Activated gamma-delta T cell treated with anti-CD3 and anti-CD28 coated beads, Interleukin-2, amount 50 U/mL, for 16 hours (primary cell): Measurements from ENCODE around the gene RASAL1.
"Not testable (repeated sequence)": the region's sequence is repeated elsewhere in the genome, so short reads cannot be mapped to it uniquely, and the experiment has no call there.

Source experiments
- DNase-seq: peaks from one replicate; pipeline ENCODE4 v3.0.0-alpha.2; 2020; ENCODE audit warnings: low read depth

The RASAL1 gene

DNA sequence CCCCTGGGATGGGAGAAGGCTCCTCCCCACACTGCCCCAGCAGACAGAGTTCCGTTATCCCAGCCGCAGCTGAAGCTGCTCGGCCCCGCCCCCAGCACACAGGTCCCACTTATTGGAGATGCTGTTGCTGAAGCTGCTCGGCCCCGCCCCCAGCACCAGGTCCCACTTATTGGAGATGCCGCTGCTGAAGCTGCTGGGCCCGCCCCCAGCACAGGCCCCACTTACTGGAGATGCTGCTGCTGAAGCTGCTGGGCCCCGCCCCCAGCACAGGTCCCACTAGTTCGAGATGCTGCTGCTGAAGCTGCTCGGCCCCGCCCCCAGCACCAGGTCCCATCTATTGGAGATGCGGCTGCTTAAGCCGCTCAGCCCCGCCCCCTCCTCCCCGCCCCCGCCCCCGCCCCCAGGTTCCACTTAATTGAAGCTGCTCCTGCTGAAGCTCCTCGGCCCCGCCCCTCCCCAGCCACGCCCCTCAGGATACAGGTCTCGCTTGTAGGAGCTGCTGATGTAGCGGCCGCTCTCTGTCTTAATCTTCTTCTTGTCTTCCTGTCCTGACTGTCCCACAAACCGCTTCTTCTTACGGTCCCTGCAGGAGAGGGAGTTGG, 26.0 kb upstream of the RASAL1 start:
- no peak for DNase-seq

DNA sequence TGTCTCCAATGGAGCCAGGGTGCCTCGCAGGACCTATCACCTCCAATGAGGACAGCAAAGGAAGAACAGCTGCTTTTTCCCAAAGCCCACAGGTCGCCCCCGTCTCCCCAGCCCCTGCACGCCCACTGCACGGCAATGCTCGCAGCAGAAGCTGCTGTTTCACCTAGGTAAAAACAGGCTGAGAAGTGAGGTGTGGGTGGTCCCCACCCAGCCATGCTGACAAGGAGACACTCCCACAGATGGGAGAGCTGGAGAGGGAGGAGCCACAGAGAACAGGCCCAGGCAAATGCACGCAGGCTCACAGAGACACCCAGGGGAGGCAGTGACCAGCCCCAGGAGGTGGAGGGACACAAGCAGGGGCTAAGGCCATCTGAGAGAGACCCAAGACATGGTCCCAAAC, 24.4 kb upstream of the RASAL1 start:
- no peak for DNase-seq

DNA sequence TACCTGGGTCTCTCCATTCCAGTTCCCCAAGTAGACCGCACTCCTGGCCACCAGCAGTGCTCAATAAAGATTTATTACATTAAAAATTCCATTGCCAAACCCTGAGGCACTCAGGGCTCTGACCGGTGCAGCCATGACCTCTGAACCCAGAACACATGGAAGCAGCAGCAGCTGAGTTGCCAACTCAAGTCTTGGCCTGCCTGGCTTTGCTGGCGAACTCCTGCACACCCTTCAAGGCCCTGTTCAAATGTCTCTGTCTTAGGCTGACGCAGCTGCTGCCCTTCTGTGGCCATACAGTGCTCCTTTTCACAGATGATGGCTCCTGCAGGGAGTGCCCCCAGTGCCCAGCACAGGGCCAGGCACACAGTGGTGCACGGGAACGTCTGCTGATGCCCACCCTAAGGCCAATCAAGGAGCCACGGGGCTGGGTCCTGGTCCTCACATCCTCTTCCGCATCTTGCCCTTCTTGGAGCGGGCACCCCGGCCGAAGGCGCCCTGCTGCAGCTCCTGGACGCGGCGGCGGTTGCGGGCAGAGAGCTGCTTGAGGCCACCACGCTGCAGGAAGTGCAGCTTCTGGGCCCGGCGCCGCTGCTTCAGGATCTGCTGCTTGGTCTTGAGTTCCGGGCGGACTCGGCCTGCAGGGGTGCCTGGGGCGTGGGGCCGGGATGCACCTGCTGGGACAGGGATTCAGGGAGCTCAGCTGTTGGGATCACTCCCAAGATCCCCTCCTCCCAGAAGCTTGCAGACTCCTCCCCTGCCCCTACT, 23.1 kb upstream of the RASAL1 start:
- no peak for DNase-seq

DNA sequence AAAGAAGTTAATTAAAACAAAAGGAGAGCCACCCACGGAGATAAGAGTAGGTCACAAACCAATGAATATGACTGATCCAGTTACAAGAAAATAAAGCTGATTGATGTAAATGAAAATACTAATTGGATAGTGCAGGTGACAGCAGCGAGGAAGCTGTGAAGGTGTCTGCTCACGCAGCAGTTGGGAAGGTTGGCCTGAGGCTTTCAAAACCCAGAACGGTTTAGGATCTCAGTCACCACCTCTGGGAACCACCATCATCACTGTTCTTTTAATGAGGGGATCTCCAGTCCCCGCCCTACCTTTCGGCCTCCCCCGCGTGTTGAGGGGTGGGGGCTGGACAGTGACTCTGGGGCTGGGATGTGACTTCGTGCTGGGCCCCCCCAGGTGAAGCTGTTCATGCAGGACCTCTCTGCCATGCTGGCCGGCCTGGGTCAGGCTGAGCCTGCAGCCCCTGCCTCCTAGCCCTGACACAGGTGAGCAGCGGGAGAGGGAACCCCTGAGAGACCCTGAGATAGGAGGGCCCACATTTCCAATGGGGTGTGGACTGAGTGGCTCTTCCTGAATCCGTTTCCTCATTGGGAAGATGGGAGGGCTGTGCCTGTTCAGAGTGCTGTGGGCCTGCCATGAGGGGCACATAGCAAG, 21.8 kb upstream of the RASAL1 start:
- no peak for DNase-seq

DNA sequence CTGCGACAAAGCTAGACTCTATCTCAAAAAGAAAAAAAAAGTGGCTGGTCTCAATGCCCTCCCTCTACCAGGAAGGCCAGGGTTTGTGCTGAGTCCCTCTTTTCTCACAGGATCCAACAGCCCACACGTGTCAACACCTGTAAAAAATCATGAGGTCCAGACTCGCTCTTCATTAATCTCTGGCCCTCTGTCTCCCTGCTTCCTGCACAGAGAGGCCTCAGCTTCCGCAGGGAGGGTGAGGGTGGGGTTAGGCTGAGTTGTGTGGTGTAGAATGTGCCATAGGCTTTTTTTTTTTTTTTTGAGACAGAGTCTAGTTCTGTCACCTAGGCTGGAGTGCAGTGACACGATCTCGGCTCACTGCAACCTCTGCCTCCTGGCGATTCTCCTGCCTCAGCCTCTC, 20.1 kb upstream of the RASAL1 start:
- no peak for DNase-seq

DNA sequence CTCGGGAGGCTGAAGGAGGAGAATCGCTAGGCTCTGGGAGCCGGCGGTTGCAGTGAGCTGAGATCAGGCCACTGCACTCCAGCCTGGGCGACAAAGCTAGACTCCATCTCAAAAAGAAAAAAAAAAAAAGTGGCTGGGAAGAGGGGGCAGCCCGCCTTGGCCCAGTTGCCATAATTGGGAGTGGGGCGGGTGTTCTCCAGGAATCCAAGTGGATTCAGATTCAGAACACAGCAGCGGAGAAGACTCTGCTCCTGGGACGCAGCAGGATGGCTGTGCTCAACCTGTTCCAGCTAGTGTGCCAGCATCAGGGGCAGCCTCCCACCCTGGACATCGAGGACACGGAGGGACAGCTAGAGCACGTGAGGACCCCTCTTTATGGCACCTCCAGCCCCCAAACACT, 19.5 kb upstream of the RASAL1 start:
- DNase-seq = no peak

DNA sequence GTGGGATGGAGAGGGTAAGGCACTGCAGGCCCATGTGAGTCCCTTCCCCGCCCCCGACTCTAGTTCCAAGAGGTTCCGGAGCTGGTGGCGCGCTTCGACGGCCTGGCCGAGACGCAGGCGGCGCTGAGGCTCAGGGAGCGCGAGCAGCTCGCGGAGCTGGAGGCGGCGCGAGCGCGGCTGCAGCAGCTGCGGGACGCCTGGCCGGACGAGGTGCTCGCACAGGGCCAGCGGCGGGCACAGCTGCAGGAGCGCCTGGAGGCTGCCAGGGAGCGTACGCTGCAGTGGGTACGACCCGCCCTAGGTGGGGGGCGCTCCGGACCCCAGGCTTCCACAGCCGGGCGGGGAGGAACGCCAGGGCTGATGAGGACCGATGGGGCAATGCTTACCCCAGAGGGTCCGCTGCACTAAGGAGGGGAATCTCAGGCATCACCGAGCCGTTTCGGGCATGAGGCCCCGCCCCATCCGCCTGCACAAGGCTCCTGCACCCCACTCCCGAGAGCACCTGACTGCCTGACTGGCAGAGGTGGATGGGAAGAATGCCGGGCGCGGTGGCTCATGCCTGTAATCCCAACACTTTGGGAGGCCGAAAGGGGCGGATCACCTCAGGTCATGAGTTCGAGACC, 18.9 kb upstream of the RASAL1 start:
- DNase-seq = no peak

DNA sequence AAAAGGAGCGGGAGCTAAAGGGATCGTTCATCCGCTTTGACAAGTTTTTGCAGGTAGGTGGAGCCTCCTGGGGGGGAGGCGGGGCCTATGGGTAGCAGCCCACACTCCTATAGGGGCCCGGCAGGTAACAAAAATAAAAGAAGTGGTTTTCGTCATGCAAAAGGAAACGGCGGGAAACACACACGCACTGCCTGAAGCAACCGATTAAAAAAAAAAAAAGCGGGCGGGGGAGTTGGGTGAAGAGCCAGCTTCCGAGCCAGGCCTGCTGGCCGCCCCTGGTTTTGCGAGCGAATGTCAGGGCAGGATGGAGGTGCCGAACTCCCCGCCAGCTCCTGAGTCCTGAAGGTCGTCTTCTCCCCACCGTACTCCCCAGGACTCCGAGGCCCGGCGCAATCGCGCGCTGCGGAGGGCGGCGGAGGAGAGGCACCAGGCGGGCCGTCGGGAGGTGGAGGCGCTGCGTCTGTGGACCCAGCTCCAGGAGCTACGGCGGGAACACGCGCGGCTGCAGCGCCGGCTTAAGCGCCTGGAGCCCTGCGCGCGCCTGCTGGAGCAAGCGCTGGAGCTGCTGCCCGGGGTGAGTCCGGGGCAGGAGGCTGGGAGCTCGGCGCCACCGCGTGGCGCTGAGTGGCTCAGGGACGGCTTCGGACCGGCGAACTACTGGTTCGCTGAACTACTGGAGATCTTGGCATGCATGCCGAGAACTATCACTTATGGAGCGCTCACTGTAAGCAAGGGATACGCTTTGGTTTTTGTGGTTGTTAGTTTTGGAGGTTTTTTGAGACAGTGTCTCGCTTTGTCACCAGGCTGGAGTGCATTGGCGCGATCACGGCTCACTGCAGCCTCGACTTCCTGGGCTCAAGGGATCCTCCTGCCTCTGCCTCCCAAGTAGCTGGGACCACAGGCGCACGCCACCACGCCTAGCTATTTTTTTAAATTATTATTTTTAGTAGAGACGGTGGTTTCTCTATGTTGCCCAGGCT, 17.6 kb upstream of the RASAL1 start:
- peak; percentile 14 for DNase-seq

DNA sequence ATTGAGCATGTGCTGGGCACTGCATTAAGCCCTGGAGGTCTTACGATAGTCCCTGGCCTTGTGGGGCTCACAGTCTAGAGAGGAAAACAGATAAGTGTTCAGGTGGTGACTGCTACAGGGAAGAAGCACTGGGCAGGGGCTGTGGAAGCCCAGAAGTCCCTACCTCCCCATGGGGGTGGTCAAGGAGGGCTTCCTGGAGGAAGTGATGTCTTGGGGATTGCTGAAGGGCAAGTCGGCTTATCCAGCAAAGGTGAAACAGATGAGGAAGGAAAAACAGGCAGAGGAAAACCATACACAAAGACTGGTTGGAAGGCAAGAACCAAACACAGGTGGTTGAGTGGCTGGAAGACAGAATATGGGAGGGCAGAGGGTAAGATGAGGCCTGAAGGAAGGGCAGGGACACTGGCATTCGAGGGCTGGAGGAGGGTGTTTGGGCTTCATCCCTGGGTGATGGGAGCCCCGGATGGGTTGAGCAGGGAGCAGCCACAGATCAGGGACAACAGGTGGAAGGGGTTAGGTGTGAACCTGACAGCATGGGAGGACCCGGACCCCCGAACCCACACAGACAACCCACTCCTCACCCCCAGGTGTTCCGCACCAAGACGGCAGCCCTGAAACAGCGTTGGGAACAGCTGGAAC, 16.8 kb upstream of the RASAL1 start:
- no peak for DNase-seq

DNA sequence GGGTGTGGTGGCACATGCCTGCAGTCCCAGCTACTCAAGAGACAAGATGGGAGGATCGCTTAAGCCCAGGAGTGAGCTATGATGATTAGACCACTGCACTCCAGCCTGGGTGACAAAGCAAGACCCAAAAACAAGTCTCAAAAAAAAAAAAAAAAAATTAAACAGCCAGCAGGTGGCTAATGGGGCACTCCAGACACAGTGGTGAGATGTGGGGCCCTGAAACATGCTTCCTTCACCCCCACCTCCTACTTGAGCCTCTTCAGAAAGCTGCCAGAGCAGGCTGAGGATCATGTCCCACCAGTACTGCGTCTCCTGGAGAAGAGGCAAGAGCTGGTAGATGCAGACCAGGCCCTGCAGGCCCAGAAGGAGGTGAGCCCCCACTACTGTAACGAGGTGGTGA, 16.1 kb upstream of the RASAL1 start:
- DNase-seq = no peak

DNA sequence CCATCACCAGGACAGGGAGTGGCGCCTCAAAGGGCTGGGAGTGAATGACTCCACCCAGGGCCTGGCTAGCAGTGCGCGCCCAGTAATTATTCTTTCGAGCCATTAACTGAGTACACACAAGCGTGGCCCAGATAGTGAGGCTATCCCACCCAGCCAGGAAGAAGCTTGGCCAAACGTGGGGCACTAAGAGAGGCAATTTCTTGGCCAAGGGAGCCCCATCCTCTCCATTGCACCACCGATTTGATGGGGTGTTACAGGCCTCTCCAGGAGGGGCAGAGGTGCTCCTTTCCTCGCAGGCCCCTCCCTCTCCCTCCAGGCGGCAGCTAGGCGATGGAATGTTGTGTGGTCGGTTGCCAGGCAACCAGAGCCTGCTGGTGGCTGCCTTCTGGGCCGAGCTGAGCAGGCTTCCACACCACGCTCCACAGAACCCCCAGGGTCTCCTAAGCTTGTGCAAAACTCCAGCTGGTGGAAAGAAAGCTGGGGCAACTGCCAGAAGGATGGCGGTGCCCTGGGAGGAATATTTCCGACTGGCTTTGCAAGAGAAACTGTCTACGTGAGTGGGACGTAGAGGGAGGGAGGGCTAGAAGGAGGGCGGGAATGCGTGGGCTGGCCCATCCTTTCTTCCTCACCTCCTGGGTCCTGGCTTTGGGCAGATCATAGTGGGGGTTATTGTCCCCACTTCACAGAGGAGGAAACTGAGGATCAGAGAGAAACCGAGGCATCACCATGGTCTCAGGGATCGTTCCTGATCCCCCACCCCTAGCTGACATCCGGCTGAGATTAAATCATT, 14.0 kb upstream of the RASAL1 start, which contains the start of gene CFAP73:
Gene CFAP73 (plus strand): TSS at position 364 of the 790 bp plus-strand sequence. CDS start 134 bp downstream, at position 498.
- no peak for DNase-seq

DNA sequence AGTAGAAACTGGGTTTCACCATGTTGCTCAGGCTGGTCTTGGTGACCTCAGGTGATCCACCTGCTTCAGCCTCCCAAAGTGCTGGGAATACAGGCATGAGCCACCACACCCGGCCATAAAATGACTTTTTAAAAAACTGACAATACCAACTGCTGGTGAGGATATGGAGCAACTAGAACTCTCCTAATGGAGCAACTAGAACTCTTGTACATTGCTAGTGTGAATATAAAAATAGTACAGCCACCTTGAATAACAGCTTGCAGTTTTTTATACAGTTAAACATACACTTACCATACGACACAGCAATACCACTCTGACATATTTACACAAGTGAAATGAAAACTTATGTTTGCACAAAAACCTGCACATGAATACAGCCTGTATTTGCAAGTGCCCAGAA, 11.4 kb upstream of the RASAL1 start:
- DNase-seq = no peak

DNA sequence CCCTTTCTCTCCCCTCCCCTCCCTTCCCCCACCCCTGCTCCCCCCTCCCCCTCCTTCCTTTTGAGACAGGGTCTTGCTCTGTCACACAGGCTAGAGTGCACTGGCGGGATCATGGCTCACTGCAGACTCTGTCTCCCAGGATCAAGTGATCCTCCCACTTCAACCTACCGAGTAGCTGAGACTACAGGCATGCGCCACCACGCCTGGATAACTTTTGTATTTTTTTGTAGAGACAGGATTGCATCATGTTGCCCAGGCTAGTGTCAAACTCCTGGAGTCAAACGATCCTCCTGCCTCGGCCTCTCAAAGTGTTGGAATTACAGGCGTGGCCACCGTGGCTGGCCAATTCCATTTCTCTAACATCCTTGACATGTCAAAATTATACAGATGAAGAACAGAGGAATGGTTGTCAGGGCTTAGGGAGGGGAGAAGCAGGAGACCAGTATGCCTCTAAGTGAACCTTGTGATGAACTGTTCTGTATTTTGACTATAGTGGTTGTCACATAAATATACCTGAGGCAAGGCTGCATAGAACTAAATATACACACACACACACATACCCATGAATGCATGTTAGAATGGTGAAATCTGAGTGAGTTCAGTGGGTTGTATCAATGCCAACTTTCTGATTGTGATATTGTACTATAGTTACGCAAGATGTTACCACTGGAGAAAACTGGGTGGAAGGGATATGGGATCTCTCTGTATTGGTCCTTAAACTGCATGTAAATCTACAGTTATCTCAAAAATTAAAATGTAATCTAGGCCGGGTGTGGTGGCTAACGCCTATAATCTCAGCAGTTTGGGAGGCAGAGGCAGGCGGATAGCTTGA, 10.4 kb upstream of the RASAL1 start:
- DNase-seq = no peak

DNA sequence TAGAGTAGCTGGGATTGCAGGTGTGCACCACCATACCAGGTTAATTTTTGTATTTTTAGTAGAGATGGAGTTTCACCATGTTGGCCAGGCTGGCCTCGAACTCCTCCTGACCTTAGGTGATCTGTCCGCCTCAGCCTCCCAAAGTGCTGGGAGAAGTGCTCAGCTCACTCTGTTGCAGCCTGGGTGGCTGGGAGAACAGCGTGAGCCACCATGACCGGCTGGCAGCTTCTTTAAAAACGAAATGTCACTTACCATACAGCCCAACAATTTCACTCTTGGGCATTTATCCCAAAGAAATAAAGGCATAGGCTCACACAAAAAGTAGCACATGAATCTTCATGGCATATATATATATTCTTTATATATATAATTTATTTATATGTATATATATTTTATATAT, 9.2 kb upstream of the RASAL1 start:
- DNase-seq = no peak

DNA sequence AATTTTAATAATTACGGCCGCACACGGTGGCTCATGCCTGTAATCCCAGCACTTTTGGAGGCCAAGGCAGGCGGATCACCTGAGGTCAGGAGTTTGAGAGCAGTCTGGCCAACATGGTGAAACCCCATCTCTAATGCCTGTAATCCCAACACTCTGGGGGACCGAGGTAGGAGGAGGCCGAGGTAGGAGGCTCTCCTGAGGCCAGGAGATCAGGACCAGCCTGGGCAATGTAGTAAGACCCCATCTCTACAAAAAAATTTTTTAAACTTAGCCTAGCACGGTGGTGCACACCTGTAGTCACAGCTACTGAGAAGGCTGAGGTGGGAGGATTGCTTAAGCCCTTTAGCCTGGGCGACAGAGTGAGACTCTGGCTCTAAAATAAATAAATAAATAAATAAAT, 8.4 kb upstream of the RASAL1 start:
- no peak for DNase-seq

DNA sequence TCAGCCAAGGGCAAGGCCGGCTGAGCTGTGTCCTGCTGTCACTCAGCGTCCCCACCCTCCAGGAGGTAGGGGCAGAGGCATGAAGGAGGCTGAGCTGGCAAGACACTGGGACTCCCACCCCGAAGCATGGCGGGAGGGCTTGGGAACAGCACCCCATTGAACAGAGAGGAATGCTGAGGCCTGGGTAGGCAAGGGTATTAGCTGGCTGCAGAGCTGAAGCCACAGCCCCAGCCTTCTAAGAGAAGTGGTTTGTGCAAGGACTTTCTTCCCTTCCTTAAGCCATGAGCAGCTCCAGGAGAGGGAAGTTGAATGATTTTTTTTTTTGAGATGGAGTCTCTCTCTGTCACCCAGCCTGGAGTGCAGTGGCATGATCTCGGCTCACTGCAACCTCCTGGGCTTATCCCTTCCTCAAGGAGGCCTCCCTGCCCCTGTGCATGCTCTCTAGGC, 7.3 kb upstream of the RASAL1 start:
- no peak for DNase-seq

DNA sequence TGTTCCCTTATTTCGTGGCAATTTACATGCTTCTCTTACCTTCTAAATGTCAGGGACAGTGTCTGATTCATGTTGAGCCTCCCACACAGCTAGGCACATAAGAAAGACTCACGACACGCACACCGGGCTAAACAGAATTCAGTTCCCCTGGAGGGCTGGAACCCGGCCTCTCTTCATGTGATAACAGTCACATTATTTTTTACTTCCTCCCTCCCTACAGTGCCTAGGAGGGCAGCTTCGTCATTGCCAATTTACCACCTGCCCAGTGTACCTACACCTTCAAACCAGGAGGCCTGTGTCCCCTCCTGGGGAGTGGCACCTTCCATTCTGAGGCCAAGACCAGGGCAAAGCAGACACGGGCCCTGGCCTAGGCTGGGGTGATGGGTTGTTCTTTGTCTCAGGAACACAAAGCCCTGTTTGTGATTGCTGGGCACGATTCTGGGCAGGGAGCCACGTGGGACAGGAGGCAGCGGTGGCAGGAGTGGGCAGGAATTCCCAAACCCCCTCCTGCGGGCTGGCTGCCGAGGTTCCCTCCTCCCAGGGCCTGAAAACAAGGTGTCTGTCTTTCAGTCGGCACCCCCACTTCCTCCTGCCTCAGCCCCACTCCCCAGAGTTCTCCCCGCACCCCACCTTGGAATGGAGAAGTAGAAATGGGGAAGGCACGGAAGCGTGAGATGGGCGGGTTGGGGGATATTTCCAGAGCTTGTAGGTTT, 6.8 kb upstream of the RASAL1 start:
- no peak for DNase-seq

DNA sequence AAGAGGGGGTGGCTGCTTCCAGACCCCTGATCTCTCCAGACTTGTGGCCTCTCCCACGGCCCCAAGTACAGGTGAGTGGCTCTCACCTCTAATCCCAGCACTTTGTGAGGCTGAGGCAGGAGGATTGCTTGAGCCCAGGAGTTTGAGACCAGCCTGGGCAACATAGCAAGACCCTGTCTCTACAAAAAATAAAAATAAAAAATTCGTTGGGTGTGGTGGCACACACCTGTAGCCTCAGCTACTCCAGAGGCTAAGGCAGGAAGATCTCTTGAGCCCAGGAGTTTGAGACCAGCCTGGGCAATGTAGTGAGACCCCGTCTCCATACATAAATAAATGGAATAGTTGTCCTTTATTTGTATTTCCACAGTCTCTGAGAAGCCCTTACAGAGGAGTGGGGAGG, 6.2 kb upstream of the RASAL1 start:
- DNase-seq = not testable (repeated sequence)

DNA sequence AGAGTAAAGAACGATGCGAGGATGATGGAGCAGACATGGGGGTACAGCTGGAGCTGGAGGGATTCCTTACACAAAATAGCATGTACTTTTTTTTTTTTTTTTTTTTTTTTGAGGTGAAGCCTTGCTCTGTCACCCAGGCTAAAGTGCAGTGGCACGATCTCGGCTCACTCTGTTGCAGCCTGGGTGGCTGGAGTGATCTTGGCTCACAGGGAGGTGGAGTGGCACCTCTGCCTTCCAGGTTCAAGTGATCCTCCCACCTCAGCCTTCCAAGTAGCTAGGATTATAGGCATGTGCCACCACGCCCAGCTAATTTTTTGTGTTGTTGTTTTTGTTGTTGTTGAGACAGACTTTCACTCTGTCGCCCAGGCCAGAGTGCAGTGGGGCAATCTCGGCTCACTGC, 5.1 kb upstream of the RASAL1 start:
- DNase-seq = no peak
